HCT116 (cell line): ENCODE data around the gene PKNOX2.

Experiments
- ATF3 ChIP-seq: IDR thresholded peaks from 2 replicates; pipeline ENCODE4 v1.6.1; 2012
- CTCF ChIP-seq, 3 experiments: fragments of 200-600 bp in 1 of 3; sonication (generic) in 1 of 3; IDR thresholded peaks in 2 of 3; conservative IDR thresholded peaks in 1 of 3; 2 replicates each; pipeline ENCODE4 v1.5.1; 2012 to 2017; ENCODE audit warnings: low read depth in 2 of 3, low read length in 2 of 3, antibody characterized with exemption in 1 of 3, borderline replicate concordance in 1 of 3, control low read depth in 1 of 3, mild to moderate bottlenecking in 1 of 3, mixed read lengths in 1 of 3, mixed run types in 1 of 3, moderate library complexity in 1 of 3; ENCODE audit not compliant: insufficient read depth in 1 of 3
- FOSL1 ChIP-seq: IDR thresholded peaks from 2 replicates; pipeline ENCODE4 v1.6.1; 2012; ENCODE audit warnings: low read depth
- JUND ChIP-seq: IDR thresholded peaks from 2 replicates; pipeline ENCODE4 v1.6.1; 2012
- POLR2A ChIP-seq: IDR thresholded peaks from 2 replicates; pipeline ENCODE4 v1.7.0; 2011; ENCODE audit warnings: borderline replicate concordance; ENCODE audit not compliant: insufficient read depth, insufficient read length; ENCODE audit errors: extremely low read depth
- POLR2AphosphoS5 ChIP-seq: IDR thresholded peaks from 2 replicates; pipeline ENCODE4 v1.6.1; 2011; ENCODE audit warnings: mild to moderate bottlenecking, low read depth, low read length, moderate library complexity
- REST ChIP-seq: IDR thresholded peaks from 2 replicates; pipeline ENCODE4 v1.6.1; 2012; ENCODE audit warnings: low read depth
- SP1 ChIP-seq: IDR thresholded peaks from 2 replicates; pipeline ENCODE4 v1.6.1; 2012; ENCODE audit warnings: low read depth
- ZNF274 ChIP-seq: fragments of 200-500 bp; sonication (Bioruptor generic); IDR thresholded peaks from 2 replicates; pipeline ENCODE4 v1.6.1; 2014; ENCODE audit warnings: mild to moderate bottlenecking, low read depth, low read length, inconsistent platforms

GRCh38 chr11:125162743-125163142, 1.8 kb upstream of the PKNOX2 start:
- TF ChIP-seq SP1 = no peak
- no peak for TF ChIP-seq CTCF (IDR thresholded peaks at IDR 0.05 in 2 of 3, conservative IDR thresholded peaks at IDR 0.05 in 1 of 3; ENCODE audit: borderline replicate concordance in 1 of 3, insufficient read depth in 1 of 3, low read depth in 2 of 3, low read length in 2 of 3)
- no peak for TF ChIP-seq POLR2A
- TF ChIP-seq ZNF274 = no peak
- no peak for TF ChIP-seq ATF3
- no peak for TF ChIP-seq FOSL1
- no peak for TF ChIP-seq POLR2AphosphoS5
- no peak for TF ChIP-seq JUND
- no peak for TF ChIP-seq REST
